NB4 (cell line): ENCODE results near the gene SLC47A2.

Experiments used
- CTCF ChIP-seq: IDR thresholded peaks from one replicate; pipeline ENCODE4 v1.5.1; 2012; ENCODE audit warnings: low read depth, low read length
- MAX ChIP-seq: IDR thresholded peaks from 2 replicates; pipeline ENCODE4 v1.6.1; 2011; ENCODE audit warnings: low read depth, low read length

GRCh38 chr17:19736071-19736470, 19.7 kb upstream of the SLC47A2 start:
- no peak for TF ChIP-seq CTCF
- no peak for TF ChIP-seq MAX
